Fibroblast of gingiva (primary cell): ENCODE data around the gene LACTBL1.

ENCODE experiments used
- DNase-seq: peaks from one replicate; pipeline ENCODE4 v3.0.0-alpha.2; 2011; ENCODE audit warnings: low read depth

LACTBL1 gene

DNA sequence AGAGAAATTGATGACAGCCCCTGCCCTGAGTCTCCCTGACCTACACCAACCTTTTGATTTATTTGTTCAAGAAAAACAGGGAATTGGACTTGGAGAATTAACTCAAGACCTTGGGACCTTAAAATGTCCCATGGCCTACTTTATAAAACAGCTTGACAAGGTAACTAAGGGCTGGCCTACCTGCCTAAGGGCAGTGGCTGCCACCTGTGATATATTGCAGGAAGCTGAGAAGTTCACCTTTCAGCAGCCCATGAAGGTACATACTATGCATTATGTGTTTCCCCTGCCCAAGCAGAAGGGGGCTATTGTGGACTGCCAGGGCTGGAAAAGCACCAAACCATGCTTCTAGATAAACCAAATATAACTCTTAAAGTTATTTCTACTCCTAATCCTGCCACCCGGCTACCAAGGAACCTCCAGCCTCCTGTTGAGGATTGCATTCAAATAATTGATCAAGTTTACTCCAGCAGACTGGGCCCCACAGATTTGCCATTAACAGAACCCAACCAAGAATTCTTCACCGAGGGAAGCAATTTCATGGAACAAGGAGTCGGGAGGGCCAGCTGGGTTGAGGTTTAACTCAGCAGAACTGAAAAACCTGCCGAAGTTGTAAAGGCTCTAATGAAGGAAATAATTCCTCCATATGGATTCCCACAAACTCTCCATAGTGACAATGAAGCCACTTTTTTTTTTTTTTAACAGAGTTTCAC is 28.2 kb downstream of the LACTBL1 start:
- DNase-seq = no peak

DNA sequence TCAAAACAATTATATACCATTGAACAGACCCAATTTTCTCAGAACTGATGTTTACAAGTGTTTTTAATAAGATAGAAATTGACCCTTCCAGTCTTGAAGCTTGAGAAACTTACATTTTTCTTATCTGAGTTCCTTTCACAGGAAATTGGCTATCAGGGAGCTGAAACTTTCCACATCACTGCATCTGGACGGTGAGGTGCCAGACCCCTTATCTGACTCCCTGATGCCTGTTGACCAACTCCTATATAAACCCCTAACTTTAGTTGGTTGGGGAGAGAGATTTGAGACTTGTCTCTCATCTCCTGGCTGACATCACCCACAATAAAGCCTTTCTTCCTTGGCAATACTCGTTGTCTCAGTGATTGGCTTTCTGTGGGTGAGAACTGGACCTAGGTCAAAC is 31.4 kb downstream of the LACTBL1 start:
- DNase-seq = no peak

GRCh38 chr1:22936681-22937080 is 36.0 kb downstream of the LACTBL1 start:
- no peak for DNase-seq

GRCh38 chr1:22935433-22935832 is 37.2 kb downstream of the LACTBL1 start:
- DNase-seq = no peak

- no peak for DNase-seq
Observed at GRCh38 chr1:22932803-22933470, 39.7 kb downstream of the LACTBL1 start.

DNA sequence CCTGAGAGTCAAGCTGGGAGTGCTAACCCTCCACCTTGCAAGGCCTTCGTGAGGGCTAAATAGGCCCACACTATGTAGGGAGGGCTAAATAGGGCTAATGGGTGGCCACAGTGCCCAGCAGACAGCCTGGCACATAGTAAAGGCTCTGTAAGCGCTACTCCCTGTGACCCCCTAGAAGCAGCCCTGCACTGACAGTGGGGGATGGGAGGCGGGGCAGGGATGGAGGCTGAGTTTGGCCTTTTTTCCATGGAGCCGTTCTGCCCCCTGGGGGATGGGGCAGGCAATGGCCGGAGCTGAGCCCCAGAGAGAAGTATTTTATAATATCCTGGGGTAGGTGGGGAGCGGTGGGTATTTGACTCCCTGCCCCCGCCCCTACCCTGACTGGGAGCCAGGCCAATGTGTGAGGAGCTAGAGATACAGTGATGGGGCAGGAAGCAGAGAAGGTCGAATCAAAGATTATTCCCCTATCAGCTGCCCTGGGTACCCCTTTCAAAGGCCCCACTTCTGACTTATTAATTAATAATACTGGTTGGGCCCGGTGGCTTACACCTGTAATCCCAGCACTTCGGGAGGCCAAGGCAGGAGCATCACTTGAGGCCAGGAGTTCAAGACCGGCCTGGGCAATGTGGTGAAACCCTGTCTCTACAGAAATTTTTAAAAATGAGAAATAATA is 42.3 kb downstream of the LACTBL1 start:
- no peak for DNase-seq

DNA sequence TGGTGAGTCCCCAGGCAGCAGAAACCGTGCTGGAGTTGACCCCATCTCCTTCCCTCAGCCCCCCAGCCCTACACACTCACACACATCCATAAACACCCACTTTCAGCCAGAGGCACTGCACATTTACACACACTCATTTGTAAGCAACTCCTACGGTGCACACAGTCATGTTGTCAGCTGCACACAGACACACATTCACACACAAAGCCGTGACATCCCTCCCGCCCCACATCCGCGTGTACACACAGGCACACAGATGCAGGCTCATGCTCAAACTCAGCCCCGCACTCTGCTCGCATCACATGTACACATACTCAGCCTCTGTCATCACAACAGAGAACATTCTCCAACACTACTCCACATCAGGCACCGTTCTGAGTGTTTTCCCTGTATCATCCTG is 47.6 kb downstream of the LACTBL1 start:
- DNase-seq = no peak

DNA sequence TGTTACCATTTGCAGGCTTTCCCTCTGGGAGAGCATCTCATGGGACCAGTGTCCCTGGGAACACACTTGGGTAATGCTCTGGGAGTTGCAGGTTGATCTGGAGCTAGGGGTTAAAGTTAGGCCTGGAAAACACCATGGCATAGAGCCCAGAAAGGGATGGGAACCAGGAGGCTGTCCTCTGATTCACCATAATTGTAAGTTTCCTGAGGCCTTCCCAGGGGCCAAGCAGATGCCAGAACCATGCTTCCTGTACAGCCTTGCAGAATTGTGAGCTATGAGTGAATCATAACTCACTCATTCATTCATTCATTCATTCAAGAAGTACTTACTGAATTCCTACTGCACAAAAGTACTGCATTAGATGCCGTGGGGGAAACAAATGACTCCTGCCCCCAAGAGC is 50.0 kb downstream of the LACTBL1 start:
- no peak for DNase-seq

GRCh38 chr1:22921452-22922126 is 51.1 kb downstream of the LACTBL1 start:
- DNase-seq = no peak

DNA sequence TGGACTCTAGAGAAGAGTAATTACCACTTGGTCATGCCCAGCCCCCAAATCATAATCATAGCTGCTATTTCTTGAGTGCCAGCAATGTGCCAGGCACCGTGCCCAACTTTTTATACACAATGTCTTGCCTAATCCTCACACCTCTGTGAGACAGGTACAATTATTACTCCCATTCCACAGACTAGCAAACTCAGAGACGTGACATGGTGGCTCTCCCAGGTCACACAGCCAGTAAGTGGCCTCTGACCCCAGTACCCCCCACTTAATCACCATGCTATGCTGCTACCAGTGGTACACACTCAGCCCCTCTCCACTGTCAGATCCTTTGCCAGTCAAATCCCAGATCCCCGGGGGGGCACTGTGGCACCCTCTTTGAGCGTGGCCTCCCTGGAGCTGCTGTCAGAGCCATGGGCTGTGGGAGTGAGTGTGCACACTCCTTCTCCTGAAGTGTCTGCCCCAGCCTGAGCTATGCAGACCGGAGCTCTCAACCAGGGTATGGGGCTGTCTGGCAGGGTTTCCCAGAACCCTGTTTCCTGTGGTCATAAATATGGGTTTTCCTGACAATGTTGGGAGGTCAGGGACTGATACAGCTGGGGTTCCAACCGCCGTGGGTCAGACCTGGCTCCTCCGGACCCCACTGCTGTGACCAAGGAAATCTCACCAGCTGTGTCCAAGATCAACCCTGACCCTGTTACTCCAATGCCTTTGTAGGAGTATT is 51.8 kb downstream of the LACTBL1 start:
- no peak for DNase-seq

GRCh38 chr1:22920026-22920733 is 52.5 kb downstream of the LACTBL1 start:
- no peak for DNase-seq

DNA sequence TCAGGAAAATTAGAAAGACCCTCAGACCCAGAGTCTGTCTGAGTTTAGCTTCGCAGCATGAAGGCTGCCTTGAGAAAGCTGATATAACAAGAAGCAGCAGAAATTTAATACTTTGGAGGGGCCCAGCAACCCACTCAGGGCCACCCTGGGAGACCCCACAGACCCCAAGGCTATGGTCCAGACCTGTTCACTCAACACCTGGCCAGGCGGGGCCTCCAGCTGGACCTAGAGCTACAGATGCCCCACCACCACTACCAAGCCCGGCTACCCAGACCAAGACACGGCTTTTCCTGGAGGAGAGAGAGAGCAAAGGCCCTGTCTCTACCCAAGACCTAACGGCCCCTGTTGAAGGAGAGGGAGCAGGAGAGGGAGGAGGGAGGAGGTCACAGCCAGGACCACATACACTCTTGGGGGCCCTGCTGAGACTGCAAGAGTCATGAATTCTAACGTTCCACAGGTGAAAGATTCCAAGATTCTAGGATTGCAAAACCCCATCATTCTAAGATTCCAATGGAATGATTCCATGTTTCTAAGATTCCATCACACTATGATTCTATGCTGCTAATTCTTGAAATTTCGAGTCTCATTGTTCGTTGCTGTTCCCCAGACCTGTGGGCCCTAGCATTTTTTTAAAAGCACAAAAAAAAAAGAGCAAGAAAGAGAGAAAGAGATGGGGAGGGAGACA is 53.2 kb downstream of the LACTBL1 start:
- no peak for DNase-seq

DNA sequence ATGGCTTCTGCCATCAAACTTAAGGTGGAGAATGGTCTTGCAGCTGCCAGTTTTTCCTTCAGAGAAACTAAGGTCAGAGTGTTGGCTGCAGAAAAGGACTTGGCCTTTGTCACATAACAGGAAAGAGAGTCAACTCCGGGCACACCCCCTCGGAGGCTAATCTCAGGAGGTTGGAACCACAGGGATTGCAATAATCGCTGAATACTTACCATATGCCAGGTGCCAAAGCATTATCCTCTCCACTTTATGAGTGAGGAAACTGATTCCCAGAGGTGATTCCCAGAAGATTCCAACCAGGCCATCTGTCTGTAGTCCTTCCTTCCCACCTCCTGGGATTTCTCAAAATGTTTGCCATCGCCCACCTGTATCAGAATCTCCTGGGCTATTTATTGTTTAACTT is 54.0 kb downstream of the LACTBL1 start:
- DNase-seq = no peak

- DNase-seq = no peak
Observed at GRCh38 chr1:22917989-22918388, 54.7 kb downstream of the LACTBL1 start.

- DNase-seq = no peak
Observed at GRCh38 chr1:22916471-22916820, 56.2 kb downstream of the LACTBL1 start.

- no peak for DNase-seq
Observed at GRCh38 chr1:22915816-22916470, 56.7 kb downstream of the LACTBL1 start.

- no peak for DNase-seq
Observed at GRCh38 chr1:22915231-22915630, 57.4 kb downstream of the LACTBL1 start.

- DNase-seq = no peak
Observed at GRCh38 chr1:22914633-22915217, 57.9 kb downstream of the LACTBL1 start.

- DNase-seq = no peak
Observed at GRCh38 chr1:22914156-22914555, 58.5 kb downstream of the LACTBL1 start.
